Naive thymus-derived CD8-positive, alpha-beta T cell (primary cell): ENCODE results near the gene KLF16. TPM values are rescaled to one million over a fixed set of nuclear protein-coding genes. Genes with fewer than 3 reads are reported as not detected.
A peak's percentile ranks its signal among the peaks of the same experiment; 100 is the strongest.

Experiments used
- ATAC-seq, 2 donors: fragments of 150-1000 bp; cut with Tn5 transposase in 1 of 2; sonication (Bioruptor Pico), chemical (Tn5 transposase) in 1 of 2; 1 replicate in 1 of 2; 2 replicates in 1 of 2; pipeline ENCODE4 v1.10.0; 2021; ENCODE audit warnings: mild to moderate bottlenecking in 2 of 2, moderate library complexity in 2 of 2
- POLR2A ChIA-PET: fragments of 350-600 bp; sonication (Branson Sonifier 250); formaldehyde crosslinking; loops from one replicate; lab custom pipeline; 2021; ENCODE audit warnings: antibody characterized with exemption; lab: Charles Lee
- DNase-seq, 10 donors: peaks; one replicate each; pipeline versions ENCODE4 v3.0.0 to v3.0.0-alpha.2; 2020 to 2022
- H3K27ac Mint-ChIP-seq, 10 donors: one replicate each; pipeline ENCODE4 v1.8.0; 2020 to 2022; ENCODE audit warnings: mild to moderate bottlenecking in 10 of 10, mixed read lengths in 10 of 10, moderate library complexity in 4 of 10, inconsistent platforms in 1 of 10
- H3K27me3 Mint-ChIP-seq, 5 donors: one replicate each; pipeline ENCODE4 v1.8.0; 2021 to 2022; ENCODE audit warnings: mixed read lengths in 5 of 5
- H3K36me3 Mint-ChIP-seq, 3 donors: one replicate each; pipeline ENCODE4 v1.8.0; 2020 to 2022; ENCODE audit warnings: mixed read lengths in 3 of 3, mild to moderate bottlenecking in 2 of 3, inconsistent platforms in 1 of 3
- H3K4me1 Mint-ChIP-seq, 4 donors: one replicate each; pipeline ENCODE4 v1.8.0; 2021 to 2022; ENCODE audit warnings: mixed read lengths in 4 of 4
- H3K4me3 Mint-ChIP-seq, 10 donors: one replicate each; pipeline ENCODE4 v1.8.0; 2020 to 2022; ENCODE audit warnings: mild to moderate bottlenecking in 10 of 10, mixed read lengths in 10 of 10, moderate library complexity in 6 of 10, inconsistent platforms in 1 of 10
- H3K9me3 Mint-ChIP-seq, 9 donors: one replicate each; pipeline ENCODE4 v1.8.0; 2020 to 2022; ENCODE audit warnings: mixed read lengths in 9 of 9, mild to moderate bottlenecking in 3 of 9, inconsistent platforms in 1 of 9, moderate library complexity in 1 of 9
- polyA plus RNA-seq, 3 donors: library from polyadenylated mRNA; unstranded; fragments of 300-500 nt; fragmentation: Illumina TruSeq; gene quantifications; one replicate each; pipeline ENCODE4 v1.2.3, GENCODE V29; 2021
- total RNA-seq, 8 experiments: library from RNA in 2 of 8; stranded (reverse) in 2 of 8; gene quantifications; one replicate each; pipeline ENCODE4 v1.2.3 and lab custom pipeline; 2021 to 2026

Gene KLF16
- total and polyA plus RNA-seq, 5 experiments from 2014 or later, result 0.23 to 19.9 (median 0.84) TPM

DNA sequence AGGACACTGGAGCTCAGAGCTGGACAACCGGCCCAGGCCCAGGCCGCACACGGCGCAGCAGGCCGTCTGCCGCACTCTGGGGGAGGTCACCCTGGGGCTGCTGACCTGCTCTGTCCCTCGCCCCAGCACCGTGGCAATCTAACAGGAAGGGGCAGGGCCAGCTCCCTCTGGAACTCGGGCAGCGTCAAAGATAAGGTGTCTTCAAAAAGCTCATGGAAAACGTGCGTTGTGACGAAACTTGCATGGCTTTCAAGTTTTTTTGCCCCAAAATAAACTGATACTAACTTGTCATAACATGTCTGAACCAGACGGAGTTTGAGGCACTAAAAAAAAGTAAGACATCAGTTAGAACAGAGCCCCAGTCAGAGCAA lies 39.1 kb downstream of the KLF16 start:
- Mint-ChIP-seq H3K36me3 (peaks cover 0 to 49% (median 5%) of the 10 kb centered on the region in 3 donors), H3K4me1 (peaks cover 0 to 13% (median 4%) of the 10 kb centered on the region in 4 donors), H3K9me3 (no peaks in the 10 kb centered on the region), H3K27ac (no peak overlapping the region), H3K27me3 (no peaks in the 10 kb centered on the region), H3K4me3 (no peak overlapping the region)
- POLR2A ChIA-PET, result interaction anchor here (0.6 kb wide), 1 partner anchor 118 kb away, joined by 8 read pairs; no protein-coding TSS in a partner anchor
- ATAC-seq, result no peak
- DNase-seq, result no peak

DNA sequence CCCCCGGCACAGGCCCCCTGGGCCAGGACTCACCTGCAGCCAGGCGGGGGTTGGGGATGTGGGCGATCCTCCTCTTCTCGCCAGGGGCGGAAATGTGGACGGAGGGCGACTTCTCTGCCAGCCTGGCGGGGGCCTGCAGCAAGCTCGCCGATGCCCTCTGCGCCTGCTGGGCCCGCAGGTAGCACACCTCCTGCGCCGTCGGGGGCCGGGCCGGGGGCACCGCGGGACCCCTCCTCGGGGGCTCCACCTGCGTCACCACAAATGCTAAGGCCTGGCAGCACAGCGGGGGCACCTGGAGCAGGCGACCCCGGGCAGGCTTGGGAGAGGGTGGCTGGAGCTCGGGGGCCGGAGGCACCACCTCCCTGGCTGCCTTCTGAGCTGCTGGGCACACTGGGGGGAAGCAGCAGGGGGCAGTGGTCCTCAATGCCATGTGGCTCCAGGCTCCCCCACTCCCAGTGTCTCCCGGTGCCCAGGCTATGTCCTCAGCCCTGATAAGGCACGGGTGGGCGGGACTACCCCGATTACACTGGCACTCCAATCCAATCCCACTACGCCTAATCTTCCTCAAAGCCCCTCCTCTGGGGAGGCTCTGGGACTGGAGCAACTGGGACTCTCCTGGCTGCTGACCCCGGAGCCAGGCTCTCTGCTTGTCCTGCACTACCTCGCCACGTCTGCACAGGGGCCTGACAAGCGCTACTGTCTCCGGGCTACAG lies 39.7 kb downstream of the KLF16 start:
- no peak overlapping the region for H3K27ac Mint-ChIP-seq
- H3K36me3 Mint-ChIP-seq, result peaks cover 0 to 45% (median 5%) of the 10 kb centered on the region in 3 donors

DNA sequence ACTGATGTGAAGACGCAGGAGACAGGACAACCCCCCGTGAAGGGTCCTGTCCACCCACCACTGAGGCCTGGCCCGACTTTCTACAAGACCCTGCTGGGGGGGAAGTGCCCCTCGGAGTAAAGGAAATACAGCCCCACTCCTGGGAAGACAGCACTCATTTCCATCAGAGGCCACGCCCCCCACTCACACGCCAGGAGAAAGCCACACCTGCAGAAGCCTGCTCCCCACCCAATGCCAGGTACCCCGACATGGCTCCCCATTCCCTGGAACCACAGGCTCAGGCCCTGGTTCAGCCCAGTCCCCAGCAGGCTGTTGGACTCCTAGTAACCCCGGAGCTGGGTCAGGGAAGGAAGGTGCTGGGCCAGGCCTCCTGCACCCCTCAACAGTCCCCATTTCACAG lies 40.4 kb downstream of the KLF16 start:
- H3K27ac Mint-ChIP-seq, result no peak overlapping the region
- DNase-seq (no peak), ATAC-seq (no peak)
- no peaks in the 10 kb centered on the region for H3K27me3 Mint-ChIP-seq
- no peak overlapping the region for H3K4me3 Mint-ChIP-seq
- no peaks in the 10 kb centered on the region for H3K9me3 Mint-ChIP-seq
- H3K4me1 Mint-ChIP-seq, result peaks cover 0 to 11% (median 4%) of the 10 kb centered on the region in 4 donors
- POLR2A ChIA-PET, result interaction anchor here (0.7 kb wide), 1 partner anchor 16 kb away, joined by 3 read pairs; no protein-coding TSS in a partner anchor
- H3K36me3 Mint-ChIP-seq, result peaks cover 0 to 45% (median 7%) of the 10 kb centered on the region in 3 donors

More for the DNA sequence above, 39.7 kb downstream of the KLF16 start:
- ATAC-seq (no peak), DNase-seq (no peak)
- Mint-ChIP-seq H3K9me3 (no peaks in the 10 kb centered on the region), H3K4me3 (no peak overlapping the region), H3K27me3 (no peaks in the 10 kb centered on the region), H3K4me1 (peaks cover 0 to 11% (median 4%) of the 10 kb centered on the region in 4 donors)
- POLR2A ChIA-PET, result no interaction called here

DNA sequence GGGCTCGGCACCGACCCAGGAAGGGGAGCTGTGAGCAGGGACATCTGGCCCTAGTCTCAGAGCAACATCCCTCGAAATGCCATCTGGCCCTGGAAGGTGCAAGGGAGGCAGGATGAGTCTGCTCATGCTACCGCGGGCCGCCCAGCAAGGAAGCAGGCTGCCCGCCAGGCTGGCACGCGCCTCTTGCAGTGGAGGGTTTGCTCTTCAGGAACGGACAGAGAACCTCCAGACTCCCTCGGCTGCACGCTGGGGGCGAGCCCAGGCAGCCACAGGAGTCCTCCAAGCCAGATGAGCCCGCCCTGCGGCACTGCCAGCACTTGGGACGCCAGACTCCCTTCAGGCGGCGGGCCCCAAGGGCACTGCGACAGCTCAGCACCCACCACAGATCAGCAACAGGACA lies 41.2 kb downstream of the KLF16 start:
- no peak for ATAC-seq
- Mint-ChIP-seq H3K27me3 (no peaks in the 10 kb centered on the region), H3K9me3 (no peaks in the 10 kb centered on the region), H3K4me1 (peaks cover 0 to 11% (median 4%) of the 10 kb centered on the region in 4 donors), H3K27ac (no peak overlapping the region), H3K4me3 (no peak overlapping the region), H3K36me3 (peaks cover 0 to 48% (median 7%) of the 10 kb centered on the region in 3 donors)
- POLR2A ChIA-PET, result interaction anchor here (0.7 kb wide), 1 partner anchor 17 kb away, joined by 3 read pairs; no protein-coding TSS in a partner anchor
- no peak for DNase-seq

DNA sequence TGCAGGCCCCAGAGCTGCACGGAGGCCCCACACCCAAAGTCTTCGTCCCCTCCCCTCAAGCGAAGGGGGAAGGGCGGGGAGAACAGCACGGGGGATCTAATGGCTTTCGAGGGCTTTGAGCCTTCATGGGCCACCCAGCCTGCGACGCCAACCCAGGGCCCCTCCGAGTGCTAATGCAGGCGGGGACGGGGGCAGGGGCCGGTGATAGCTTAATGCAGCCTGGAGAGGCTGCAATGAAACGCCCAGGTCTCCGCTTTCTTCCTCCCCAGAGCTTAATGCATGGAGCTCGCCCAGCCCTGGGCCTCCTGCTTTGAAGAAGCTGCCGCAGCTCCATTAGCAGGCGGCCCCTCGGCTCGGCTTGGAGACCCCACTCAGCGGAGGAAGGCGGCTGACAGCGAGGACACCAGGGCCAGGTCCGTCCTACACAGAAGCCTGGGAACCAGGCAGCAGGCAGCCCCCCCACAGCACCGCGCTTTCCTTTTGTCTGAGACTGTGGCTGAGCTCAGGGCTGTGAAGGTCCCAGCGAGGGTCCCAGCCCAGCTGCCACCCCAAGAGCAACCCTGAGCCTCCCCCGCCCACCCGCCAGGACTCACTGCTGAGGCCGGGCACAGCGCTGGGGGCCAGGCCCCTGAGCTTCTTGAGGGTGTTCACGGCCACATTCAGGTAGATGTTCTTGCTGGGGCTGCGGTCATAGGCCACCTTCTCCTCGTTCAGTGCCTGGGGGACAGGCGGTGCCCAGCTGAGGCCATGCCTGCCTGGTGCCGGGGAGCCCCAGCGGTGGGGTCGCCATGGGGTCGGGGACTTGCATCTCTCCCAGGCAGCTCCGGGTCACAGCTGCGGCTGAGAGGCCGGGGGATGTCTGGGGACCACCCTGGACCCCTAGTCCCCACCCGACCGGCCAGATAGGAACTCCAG lies 43.8 kb downstream of the KLF16 start:
- peaks cover 0 to 5% (median under 1%) of the 10 kb centered on the region in 4 donors for H3K4me1 Mint-ChIP-seq
- DNase-seq, result no peak
- no peaks in the 10 kb centered on the region for H3K27me3 Mint-ChIP-seq
- H3K4me3 Mint-ChIP-seq, result no peak overlapping the region
- peaks cover 0 to 48% (median 7%) of the 10 kb centered on the region in 3 donors for H3K36me3 Mint-ChIP-seq
- ATAC-seq, result no peak
- POLR2A ChIA-PET, result no interaction called here
- H3K27ac Mint-ChIP-seq, result no peak overlapping the region
- no peaks in the 10 kb centered on the region for H3K9me3 Mint-ChIP-seq

DNA sequence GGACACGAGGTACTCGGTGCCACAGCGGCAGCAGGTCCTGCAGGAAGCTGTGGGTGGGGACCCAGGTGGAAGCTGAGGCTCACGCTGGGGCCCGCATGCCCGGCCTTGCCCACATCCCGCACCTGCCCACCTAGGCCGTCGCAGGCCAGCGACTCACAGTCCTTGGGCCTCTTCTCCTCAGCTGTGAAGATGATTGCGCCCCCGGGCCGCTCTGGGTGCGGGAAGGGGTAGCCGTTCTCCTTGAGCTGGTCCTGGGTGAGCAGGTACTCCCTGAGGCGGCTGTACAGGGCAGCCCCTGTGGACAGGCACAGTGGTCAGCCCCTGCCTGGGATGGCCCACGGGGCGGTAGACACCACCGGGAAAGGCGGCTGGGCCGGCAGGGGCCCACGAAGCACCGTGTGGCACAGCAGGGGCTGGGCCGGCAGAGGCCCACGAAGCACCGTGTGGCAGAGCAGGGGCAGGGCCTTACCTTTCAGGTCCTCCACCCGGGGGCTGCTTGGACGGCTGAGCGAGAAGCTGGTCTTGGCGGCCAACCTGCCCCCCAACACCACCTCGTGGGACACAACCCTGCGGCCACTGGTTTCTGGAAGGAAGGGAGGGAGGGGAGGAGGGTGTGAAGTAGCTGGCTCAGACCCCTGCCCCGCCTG lies 44.7 kb downstream of the KLF16 start:
- H3K4me3 Mint-ChIP-seq, result no peak overlapping the region
- DNase-seq (no peak), ATAC-seq (no peak)
- peaks cover 0 to 3% (median under 1%) of the 10 kb centered on the region in 4 donors for H3K4me1 Mint-ChIP-seq
- no peaks in the 10 kb centered on the region for H3K9me3 Mint-ChIP-seq
- no peak overlapping the region for H3K27ac Mint-ChIP-seq
- no peaks in the 10 kb centered on the region for H3K27me3 Mint-ChIP-seq
- POLR2A ChIA-PET, result no interaction called here
- H3K36me3 Mint-ChIP-seq, result peaks cover 0 to 40% (median 4%) of the 10 kb centered on the region in 3 donors

DNA sequence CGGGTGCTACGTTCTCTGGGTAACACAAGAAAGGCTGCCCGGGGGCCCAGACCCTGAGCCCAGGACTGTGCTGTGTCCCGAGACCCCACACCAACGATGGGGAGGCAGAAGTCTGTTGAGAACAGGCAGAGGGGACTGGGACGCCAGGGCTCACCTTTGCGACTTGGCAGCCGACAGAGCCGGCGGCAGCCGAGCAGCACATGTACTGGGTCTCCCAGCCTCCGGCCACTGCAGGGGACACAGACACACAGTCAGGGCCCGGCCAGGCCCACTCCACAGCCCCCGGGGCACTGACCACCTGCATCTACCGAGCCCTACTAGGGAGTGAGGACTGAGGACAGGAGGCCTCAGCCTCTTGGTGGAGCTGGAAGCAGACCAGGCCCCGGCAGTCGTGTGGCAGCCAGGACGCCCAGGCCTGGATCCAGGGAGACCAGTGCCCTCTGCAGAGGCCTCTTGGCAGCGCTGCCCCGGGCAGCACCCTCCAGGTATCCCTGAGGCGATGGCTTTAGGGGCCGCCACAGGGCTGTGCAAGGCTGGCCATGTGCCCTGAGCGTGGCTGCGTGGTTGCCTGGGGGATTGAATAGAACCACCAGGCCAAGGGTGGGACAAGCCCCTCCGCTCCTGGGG lies 45.7 kb downstream of the KLF16 start:
- H3K4me1 Mint-ChIP-seq, result peaks cover 6 to 9% (median 7%) of the 10 kb centered on the region in 4 donors
- H3K27me3 Mint-ChIP-seq, result no peaks in the 10 kb centered on the region
- DNase-seq, result no peak
- no peak overlapping the region for H3K27ac Mint-ChIP-seq
- POLR2A ChIA-PET, result no interaction called here
- peaks cover 0 to 40% (median 4%) of the 10 kb centered on the region in 3 donors for H3K36me3 Mint-ChIP-seq
- ATAC-seq, result no peak
- H3K4me3 Mint-ChIP-seq, result no peak overlapping the region
- H3K9me3 Mint-ChIP-seq, result no peaks in the 10 kb centered on the region

DNA sequence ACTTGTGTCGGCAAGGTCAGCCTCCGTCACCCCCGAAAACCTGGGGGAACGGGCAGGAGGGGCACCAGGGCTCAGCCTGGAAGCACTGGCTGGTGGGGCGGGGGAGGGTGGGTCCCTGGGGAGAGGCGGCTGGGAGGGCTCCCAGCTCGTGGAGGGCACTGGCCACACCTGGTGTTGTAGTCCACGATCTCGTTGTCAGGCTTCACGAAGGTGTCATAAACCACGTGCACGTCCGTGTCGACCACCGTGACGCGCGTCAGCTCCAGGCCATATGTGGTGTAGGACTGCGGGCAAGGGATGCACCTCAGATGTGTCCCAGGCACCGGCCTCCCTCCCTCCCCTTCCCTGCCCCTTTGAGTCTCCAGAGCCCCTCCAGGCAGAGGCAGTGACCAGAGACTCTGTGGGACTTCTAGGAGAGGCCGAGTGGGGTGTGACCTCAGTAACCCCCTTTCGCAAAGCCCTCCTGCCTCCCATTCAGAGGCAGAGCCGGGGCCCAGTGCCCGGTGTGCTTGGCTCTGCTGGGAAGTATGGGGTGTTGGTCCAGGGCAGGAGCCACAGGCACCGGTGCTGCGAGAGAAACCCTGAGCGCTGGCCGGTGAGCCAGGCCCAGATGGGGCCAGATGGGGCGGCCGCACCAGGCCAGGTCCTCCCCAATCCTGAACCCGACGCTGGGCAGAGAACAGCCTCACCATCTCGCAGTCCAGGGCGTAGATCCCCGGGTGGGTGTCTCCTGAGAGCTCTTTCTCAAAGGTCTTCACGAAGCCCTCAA lies 46.7 kb downstream of the KLF16 start:
- no peak for DNase-seq
- peaks cover 10 to 14% (median 12%) of the 10 kb centered on the region in 4 donors for H3K4me1 Mint-ChIP-seq
- no peak overlapping the region for H3K27ac Mint-ChIP-seq
- peaks cover 0 to 35% (median 4%) of the 10 kb centered on the region in 3 donors for H3K36me3 Mint-ChIP-seq
- no peak for ATAC-seq
- POLR2A ChIA-PET, result no interaction called here
- no peaks in the 10 kb centered on the region for H3K9me3 Mint-ChIP-seq
- H3K27me3 Mint-ChIP-seq, result no peaks in the 10 kb centered on the region
- no peak overlapping the region for H3K4me3 Mint-ChIP-seq

DNA sequence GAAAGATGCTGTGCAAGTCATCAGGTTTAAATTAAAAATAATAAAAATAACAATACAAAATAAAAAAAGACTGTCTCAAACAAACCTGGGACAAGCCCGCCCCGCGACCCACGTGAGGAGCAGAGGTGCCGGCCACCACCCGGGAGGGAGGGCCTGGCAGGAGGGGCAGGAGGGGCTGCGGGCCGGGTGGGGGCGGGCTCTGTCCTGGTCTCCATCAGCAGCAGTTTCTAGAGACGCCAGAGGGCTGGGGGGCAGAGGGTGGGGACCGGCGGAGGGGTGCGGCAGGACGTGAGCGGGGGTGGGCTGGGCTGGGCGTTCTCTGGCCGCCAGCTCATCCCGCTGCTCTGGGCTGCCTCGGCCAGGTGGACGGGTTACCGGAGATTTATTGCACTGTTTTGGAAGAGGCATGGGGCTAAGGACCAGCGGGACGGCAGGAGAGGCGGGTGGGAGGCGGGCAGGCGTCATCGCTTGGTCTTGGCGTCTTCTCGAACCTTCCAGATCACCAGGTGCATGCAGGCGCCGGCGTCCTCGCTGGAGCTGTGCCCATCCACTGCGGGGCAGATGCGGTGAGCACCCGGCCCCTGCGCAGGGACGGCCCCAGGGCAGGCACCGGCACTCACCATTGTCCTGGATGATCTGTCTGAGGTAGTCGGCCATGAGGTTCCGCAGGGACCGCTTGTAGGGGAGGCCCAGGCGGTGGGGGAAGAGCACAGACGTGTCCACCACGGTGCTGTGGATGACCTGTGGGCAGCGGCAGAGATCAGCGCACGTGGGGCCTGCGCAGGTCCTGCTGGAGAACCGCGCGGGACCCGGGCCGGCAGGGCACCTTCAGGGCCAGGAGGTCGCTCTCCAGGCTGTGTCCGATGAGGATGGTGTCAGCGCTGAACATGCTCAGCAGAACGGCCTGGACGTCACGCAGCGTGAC lies 47.5 kb downstream of the KLF16 start:
- ATAC-seq (no peak), DNase-seq (no peak)
- H3K27me3 Mint-ChIP-seq, result no peaks in the 10 kb centered on the region
- POLR2A ChIA-PET, result no interaction called here
- H3K27ac Mint-ChIP-seq, result no peak overlapping the region
- H3K4me1 Mint-ChIP-seq, result peaks cover 10 to 18% (median 13%) of the 10 kb centered on the region in 4 donors
- no peak overlapping the region for H3K4me3 Mint-ChIP-seq
- H3K36me3 Mint-ChIP-seq, result peaks cover 0 to 28% (median 4%) of the 10 kb centered on the region in 3 donors
- no peaks in the 10 kb centered on the region for H3K9me3 Mint-ChIP-seq

DNA sequence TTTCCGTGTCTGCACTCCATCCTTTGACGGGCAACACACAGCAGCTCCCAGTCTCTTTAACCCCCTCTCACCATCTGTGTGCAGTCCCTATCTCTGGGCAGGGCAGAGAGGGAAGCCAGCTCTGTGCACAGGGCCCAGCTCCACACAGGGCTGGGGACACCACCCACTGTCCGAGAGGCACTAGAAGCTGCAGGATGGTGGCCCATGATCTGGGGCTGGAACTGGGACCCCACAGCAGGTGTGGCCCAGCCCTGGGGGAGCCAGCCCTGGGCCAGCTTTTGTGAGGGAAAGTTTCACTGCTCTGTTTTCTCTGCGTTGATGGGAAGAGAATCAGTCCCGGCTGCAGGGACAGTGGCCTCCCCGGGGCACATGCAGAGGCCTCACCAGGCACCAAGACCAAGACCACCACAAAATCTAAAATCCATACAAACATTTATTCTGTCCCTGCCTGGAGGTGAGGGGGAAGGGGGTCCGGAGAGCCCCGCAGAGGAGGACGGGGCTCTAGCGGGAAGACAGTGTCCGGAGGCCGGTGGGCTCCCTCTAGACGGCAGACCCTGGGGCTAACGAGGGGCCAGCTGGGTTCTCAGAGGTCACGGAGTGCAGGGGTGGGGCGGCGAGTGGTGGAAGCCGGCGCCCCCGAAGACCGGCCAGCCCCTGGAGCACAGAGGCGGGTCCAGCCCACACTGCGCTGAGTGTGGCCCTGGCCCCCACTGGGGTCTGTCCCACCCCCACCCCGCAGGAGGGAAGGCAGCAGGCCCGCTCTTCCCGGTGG lies 48.4 kb downstream of the KLF16 start:
- H3K27me3 Mint-ChIP-seq, result no peaks in the 10 kb centered on the region
- peak overlapping the region in 1 of 10 donors; percentile 33 for H3K27ac Mint-ChIP-seq
- DNase-seq, result no peak
- no peaks in the 10 kb centered on the region for H3K9me3 Mint-ChIP-seq
- peaks cover 11 to 16% (median 13%) of the 10 kb centered on the region in 4 donors for H3K4me1 Mint-ChIP-seq
- no peak for ATAC-seq
- H3K4me3 Mint-ChIP-seq, result peak overlapping the region in 2 of 10 donors; percentile 14 to 24
- peaks cover 0 to 20% (median 2%) of the 10 kb centered on the region in 3 donors for H3K36me3 Mint-ChIP-seq
- POLR2A ChIA-PET, result interaction anchor here (0.6 kb wide), 1 partner anchor 8 kb away, joined by 3 read pairs; no protein-coding TSS in a partner anchor
